ENCODE measurements around the gene C9orf40. TPM values are rescaled to one million over a fixed set of nuclear protein-coding genes. Genes with fewer than 3 reads are reported as not detected.

The C9orf40 gene
- total RNA-seq, 1 experiment from 2014 or later = 10.8 TPM

DNA sequence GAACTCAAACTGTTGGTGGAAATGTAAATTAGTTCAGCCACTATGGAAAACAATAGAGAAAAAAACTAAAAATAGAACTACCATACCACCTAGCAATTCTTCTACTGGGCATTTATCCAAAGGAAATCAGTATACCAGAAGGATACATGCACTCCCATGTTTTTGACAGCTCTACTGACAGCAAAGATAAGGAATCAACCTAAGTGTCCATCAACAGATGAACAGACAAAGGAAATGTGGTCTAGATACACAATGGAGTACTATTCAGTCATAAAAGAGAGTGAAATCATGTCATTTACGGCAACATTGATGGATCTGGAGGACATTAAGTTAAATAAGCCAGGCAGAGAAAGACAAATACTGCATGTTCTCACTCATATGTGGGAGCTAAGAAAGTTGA lies 21.8 kb upstream of the C9orf40 start:
- H3K27ac ChIP-seq = no peak overlapping the region
- POLR2A ChIA-PET (ENCODE audit: unreplicated experiment) = no interaction called here
- H3F3A ChIP-seq (ENCODE audit: insufficient read depth, low read depth) = no peaks in the 10 kb centered on the region
- BruUV-seq (replicated peaks) = no TSS peak
- H3K79me2 ChIP-seq (ENCODE audit: low read depth) = no peaks in the 10 kb centered on the region
- H2AFZ ChIP-seq = no peak overlapping the region
- intact Hi-C loops (cut with micrococcal nuclease; ENCODE audit: unreplicated experiment) = no loop called here
- 0 out of 2 replicates have a peak, but pooled peaks cover 6% of the 10 kb centered on the region for H3K9me2 ChIP-seq (ENCODE audit: insufficient read depth)
- H4K20me1 ChIP-seq (ENCODE audit: insufficient read depth) = no peaks in the 10 kb centered on the region
- no peaks in the 10 kb centered on the region for H3K27me3 ChIP-seq (ENCODE audit: insufficient read depth, low read depth)
- CTCF ChIA-PET = interaction anchor here (1.2 kb wide), 1 partner anchor 23 kb away, joined by 4 read pairs; no protein-coding TSS in a partner anchor
- H3K36me3 ChIP-seq (ENCODE audit: low read depth) = no peaks in the 10 kb centered on the region
- no peak overlapping the region for H3K4me3 ChIP-seq
- DNase-seq = no peak
- H3K4me1 ChIP-seq (replicated peaks; ENCODE audit: insufficient read depth) = no peaks in the 10 kb centered on the region
- no peaks in the 10 kb centered on the region for H3K9me3 ChIP-seq (ENCODE audit: insufficient read depth, low read depth)
- H3K4me2 ChIP-seq = no peak overlapping the region
- TF ChIP-seq, protein P1, sequence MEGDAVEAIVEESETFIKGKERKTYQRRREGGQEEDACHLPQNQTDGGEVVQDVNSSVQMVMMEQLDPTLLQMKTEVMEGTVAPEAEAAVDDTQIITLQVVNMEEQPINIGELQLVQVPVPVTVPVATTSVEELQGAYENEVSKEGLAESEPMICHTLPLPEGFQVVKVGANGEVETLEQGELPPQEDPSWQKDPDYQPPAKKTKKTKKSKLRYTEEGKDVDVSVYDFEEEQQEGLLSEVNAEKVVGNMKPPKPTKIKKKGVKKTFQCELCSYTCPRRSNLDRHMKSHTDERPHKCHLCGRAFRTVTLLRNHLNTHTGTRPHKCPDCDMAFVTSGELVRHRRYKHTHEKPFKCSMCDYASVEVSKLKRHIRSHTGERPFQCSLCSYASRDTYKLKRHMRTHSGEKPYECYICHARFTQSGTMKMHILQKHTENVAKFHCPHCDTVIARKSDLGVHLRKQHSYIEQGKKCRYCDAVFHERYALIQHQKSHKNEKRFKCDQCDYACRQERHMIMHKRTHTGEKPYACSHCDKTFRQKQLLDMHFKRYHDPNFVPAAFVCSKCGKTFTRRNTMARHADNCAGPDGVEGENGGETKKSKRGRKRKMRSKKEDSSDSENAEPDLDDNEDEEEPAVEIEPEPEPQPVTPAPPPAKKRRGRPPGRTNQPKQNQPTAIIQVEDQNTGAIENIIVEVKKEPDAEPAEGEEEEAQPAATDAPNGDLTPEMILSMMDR (conservative IDR thresholded peaks at IDR 0.05) = no peak
- no peak for TF ChIP-seq EZH2 (IDR thresholded peaks at IDR 0.05; ENCODE audit: low read depth)

DNA sequence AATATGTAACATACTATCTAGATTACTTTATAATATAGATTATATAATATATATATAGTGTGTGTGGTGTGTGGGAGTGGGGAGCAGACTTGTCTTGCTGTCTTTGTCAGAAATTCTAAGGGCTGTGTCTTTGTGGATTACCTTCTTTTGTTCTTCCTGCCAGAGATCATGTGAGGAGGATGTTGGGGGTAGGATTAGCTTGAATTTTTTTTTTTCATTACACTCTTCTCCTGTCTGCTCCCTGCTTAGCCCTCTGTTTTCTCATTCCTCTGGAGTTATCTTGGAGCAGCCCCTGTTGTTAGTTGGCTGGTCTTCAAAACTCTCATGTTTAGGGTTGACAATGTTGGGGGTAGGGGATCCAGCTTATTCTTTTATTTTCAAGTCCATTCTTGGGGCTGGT lies 21.0 kb upstream of the C9orf40 start:
- BruUV-seq (replicated peaks) = no TSS peak
- Histone ChIP-seq H3K9me3 (ENCODE audit: insufficient read depth, low read depth) (no peaks in the 10 kb centered on the region), H3F3A (ENCODE audit: insufficient read depth, low read depth) (no peaks in the 10 kb centered on the region), H3K4me1 (replicated peaks; ENCODE audit: insufficient read depth) (no peaks in the 10 kb centered on the region), H3K4me3 (no peak overlapping the region), H3K9me2 (ENCODE audit: insufficient read depth) (no peaks in the 10 kb centered on the region), H3K27ac (no peak overlapping the region), H2AFZ (no peak overlapping the region), H3K4me2 (no peak overlapping the region), H3K79me2 (ENCODE audit: low read depth) (no peaks in the 10 kb centered on the region), H3K36me3 (ENCODE audit: low read depth) (no peaks in the 10 kb centered on the region), H3K27me3 (ENCODE audit: insufficient read depth, low read depth) (no peaks in the 10 kb centered on the region), H4K20me1 (ENCODE audit: insufficient read depth) (no peaks in the 10 kb centered on the region)
- ChIA-PET CTCF (interaction anchor here (1.2 kb wide), 1 partner anchor 22 kb away, joined by 4 read pairs; no protein-coding TSS in a partner anchor), POLR2A (ENCODE audit: unreplicated experiment) (no interaction called here)
- no peak for TF ChIP-seq EZH2 (IDR thresholded peaks at IDR 0.05; ENCODE audit: low read depth)
- TF ChIP-seq, protein P1 (conservative IDR thresholded peaks at IDR 0.05) = no peak
- DNase-seq = no peak
- intact Hi-C loops (cut with micrococcal nuclease; ENCODE audit: unreplicated experiment) = no loop called here

DNA sequence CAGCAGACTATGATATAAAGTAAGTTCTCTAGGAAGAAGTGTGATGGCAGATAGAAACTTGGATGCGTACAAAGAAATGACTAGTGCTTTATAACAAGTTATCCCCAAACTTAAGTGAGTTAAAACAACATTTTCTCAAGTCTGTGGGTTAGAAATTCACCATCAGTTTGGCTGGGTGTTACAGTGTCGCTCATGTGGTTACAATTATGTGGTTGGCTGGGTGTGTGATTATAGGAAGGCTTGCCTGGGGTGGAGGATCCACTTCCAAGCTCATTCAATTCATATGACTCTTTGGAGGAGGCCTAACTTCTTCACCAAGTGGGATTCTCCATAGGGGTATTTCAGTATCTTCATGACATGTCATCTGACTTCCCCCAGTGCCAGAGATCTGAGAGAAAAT lies 10.3 kb upstream of the C9orf40 start:
- H3F3A ChIP-seq (ENCODE audit: insufficient read depth, low read depth) = no peaks in the 10 kb centered on the region; the same call in 1 of the 2 replicates
- no peak overlapping the region for H3K27ac ChIP-seq
- no peak for TF ChIP-seq EZH2 (IDR thresholded peaks at IDR 0.05; ENCODE audit: low read depth)
- TF ChIP-seq, protein P1 (conservative IDR thresholded peaks at IDR 0.05) = no peak
- no peaks in the 10 kb centered on the region for H3K27me3 ChIP-seq (ENCODE audit: insufficient read depth, low read depth)
- H3K9me2 ChIP-seq (ENCODE audit: insufficient read depth) = no peaks in the 10 kb centered on the region
- peaks cover 9% of the 10 kb centered on the region for H3K9me3 ChIP-seq (ENCODE audit: insufficient read depth, low read depth)
- no TSS peak for BruUV-seq (replicated peaks)
- DNase-seq = no peak
- no peaks in the 10 kb centered on the region for H4K20me1 ChIP-seq (ENCODE audit: insufficient read depth)
- H3K4me1 ChIP-seq (replicated peaks; ENCODE audit: insufficient read depth) = no peaks in the 10 kb centered on the region
- H3K4me3 ChIP-seq = no peak overlapping the region
- no peaks in the 10 kb centered on the region for H3K79me2 ChIP-seq (ENCODE audit: low read depth)
- no peaks in the 10 kb centered on the region for H3K36me3 ChIP-seq (ENCODE audit: low read depth)
- intact Hi-C loops (cut with micrococcal nuclease; ENCODE audit: unreplicated experiment) = no loop called here
- H3K4me2 ChIP-seq = no peak overlapping the region
- CTCF ChIA-PET = no interaction called here
- POLR2A ChIA-PET (ENCODE audit: unreplicated experiment) = no interaction called here
- no peak overlapping the region for H2AFZ ChIP-seq

Data from PC-9 (cell line).